ENCODE data around the gene TNNC1. TPM values are rescaled to one million over a fixed set of nuclear protein-coding genes. Genes with fewer than 3 reads are reported as not detected.
A peak's percentile ranks its signal among the peaks of the same experiment; 100 is the strongest.

TNNC1 gene
- total and polyA plus RNA-seq, 2 of the 13 experiments (the other 11 are each of a cell fraction or from before 2014, with no cell fraction given), result 11.8 to 36.4 TPM

DNA sequence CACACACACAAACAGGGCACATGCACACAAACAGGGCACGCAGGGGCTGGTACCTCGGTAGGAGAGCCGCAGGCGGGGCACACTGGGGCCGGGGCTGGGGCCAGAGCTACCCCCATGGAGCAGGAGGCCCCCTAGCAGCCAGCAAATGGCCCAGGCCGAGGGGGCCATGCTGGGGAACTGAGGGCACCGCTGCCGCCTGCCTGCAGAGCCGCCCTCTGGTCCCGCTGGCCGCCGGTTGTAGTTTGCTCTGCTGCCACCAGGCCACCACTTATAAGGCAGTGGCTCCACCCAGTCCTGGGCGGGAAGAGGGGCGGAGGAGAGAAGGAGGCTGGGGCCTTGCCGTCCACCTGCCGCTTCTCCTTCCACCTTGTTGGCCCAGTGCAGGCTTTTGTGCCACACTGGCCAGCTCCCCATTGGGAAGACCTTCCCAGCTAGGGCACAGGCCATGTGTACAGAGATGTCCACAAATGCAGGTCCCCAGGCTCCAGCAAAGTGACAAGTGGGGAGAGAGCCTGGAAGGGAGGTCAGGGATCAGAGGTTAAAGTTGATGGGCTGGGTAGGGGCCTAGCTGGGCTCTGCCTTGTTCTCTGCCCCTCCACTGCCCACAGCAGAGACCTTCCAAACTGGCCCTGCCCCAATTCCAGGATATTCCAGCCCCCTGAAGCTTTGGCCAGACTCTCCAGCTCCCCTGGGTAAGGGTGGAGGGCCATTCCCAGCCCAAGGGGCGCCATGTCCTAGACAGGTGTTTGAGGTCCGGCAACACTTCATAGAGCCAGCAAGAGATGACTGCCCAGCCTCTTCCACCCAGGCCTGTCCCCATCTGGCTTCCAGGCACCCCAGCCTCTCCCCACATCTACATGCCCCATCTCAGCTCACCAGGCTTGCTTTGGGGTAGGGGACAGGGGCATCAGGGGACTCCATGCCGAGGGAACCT lies 8.7 kb downstream of the TNNC1 start, which contains the start of gene SEMA3G (continued):
- TF ChIP-seq, protein P1, sequence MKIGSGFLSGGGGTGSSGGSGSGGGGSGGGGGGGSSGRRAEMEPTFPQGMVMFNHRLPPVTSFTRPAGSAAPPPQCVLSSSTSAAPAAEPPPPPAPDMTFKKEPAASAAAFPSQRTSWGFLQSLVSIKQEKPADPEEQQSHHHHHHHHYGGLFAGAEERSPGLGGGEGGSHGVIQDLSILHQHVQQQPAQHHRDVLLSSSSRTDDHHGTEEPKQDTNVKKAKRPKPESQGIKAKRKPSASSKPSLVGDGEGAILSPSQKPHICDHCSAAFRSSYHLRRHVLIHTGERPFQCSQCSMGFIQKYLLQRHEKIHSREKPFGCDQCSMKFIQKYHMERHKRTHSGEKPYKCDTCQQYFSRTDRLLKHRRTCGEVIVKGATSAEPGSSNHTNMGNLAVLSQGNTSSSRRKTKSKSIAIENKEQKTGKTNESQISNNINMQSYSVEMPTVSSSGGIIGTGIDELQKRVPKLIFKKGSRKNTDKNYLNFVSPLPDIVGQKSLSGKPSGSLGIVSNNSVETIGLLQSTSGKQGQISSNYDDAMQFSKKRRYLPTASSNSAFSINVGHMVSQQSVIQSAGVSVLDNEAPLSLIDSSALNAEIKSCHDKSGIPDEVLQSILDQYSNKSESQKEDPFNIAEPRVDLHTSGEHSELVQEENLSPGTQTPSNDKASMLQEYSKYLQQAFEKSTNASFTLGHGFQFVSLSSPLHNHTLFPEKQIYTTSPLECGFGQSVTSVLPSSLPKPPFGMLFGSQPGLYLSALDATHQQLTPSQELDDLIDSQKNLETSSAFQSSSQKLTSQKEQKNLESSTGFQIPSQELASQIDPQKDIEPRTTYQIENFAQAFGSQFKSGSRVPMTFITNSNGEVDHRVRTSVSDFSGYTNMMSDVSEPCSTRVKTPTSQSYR (CRISPR knock-in tag; IDR thresholded peaks at IDR 0.05; ENCODE audit: borderline replicate concordance), result 0 out of 2 replicates have a peak, but pooled peaks have one; percentile 25
- TF ChIP-seq ZNF720 (CRISPR knock-in tag; IDR thresholded peaks at IDR 0.05), result no peak
- no peak for TF ChIP-seq PRPF4 (IDR thresholded peaks at IDR 0.05; ENCODE audit: low read depth, low read length, poor library complexity, severe bottlenecking)
- TF ChIP-seq ZNF577 (CRISPR knock-in tag; IDR thresholded peaks at IDR 0.05; ENCODE audit: borderline replicate concordance, low read depth), result no peak
- TF ChIP-seq, protein P2, sequence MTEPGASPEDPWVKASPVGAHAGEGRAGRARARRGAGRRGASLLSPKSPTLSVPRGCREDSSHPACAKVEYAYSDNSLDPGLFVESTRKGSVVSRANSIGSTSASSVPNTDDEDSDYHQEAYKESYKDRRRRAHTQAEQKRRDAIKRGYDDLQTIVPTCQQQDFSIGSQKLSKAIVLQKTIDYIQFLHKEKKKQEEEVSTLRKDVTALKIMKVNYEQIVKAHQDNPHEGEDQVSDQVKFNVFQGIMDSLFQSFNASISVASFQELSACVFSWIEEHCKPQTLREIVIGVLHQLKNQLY (CRISPR knock-in tag; IDR thresholded peaks at IDR 0.05), result no peak
- TF ChIP-seq ETV5 (CRISPR knock-in tag; IDR thresholded peaks at IDR 0.05; ENCODE audit: borderline replicate concordance), result peak; percentile 58; the same call in 1 of the 2 replicates
- peak; percentile 69; the same call in 1 of the 2 replicates for TF ChIP-seq ZNF274 (CRISPR knock-in tag; IDR thresholded peaks at IDR 0.05)
- TF ChIP-seq ZSCAN21 (CRISPR knock-in tag; IDR thresholded peaks at IDR 0.05; ENCODE audit: borderline replicate concordance), result peak; percentile 51; the same call in 1 of the 2 replicates
- 0 out of 2 replicates have a peak, but pooled peaks have one; percentile 58 for TF ChIP-seq ZNF607 (CRISPR knock-in tag; IDR thresholded peaks at IDR 0.05; ENCODE audit: borderline replicate concordance)
- TF ChIP-seq, protein P3, sequence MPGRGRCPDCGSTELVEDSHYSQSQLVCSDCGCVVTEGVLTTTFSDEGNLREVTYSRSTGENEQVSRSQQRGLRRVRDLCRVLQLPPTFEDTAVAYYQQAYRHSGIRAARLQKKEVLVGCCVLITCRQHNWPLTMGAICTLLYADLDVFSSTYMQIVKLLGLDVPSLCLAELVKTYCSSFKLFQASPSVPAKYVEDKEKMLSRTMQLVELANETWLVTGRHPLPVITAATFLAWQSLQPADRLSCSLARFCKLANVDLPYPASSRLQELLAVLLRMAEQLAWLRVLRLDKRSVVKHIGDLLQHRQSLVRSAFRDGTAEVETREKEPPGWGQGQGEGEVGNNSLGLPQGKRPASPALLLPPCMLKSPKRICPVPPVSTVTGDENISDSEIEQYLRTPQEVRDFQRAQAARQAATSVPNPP (CRISPR knock-in tag; IDR thresholded peaks at IDR 0.05), result no peak
- no peak for TF ChIP-seq ESRRA (CRISPR knock-in tag; IDR thresholded peaks at IDR 0.05; ENCODE audit: low read depth)
- no peak for TF ChIP-seq FIP1L1 (IDR thresholded peaks at IDR 0.05; ENCODE audit: borderline replicate concordance, insufficient read depth, low read depth, low read length)
- TF ChIP-seq ZNF121 (CRISPR knock-in tag; IDR thresholded peaks at IDR 0.05), result no peak
- TF ChIP-seq RFX1 (IDR thresholded peaks at IDR 0.05), result no peak
- TF ChIP-seq ZKSCAN1 (IDR thresholded peaks at IDR 0.05; ENCODE audit: low read length), result no peak
- TF ChIP-seq, protein P4, sequence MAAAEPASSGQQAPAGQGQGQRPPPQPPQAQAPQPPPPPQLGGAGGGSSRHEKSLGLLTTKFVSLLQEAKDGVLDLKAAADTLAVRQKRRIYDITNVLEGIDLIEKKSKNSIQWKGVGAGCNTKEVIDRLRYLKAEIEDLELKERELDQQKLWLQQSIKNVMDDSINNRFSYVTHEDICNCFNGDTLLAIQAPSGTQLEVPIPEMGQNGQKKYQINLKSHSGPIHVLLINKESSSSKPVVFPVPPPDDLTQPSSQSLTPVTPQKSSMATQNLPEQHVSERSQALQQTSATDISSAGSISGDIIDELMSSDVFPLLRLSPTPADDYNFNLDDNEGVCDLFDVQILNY (CRISPR knock-in tag; conservative IDR thresholded peaks at IDR 0.05), result no peak
- TF ChIP-seq ZNF772 (CRISPR knock-in tag; IDR thresholded peaks at IDR 0.05), result no peak
- no peak for TF ChIP-seq ZNF460 (CRISPR knock-in tag; IDR thresholded peaks at IDR 0.05; ENCODE audit: borderline replicate concordance)
- TF ChIP-seq GRHL1 (CRISPR knock-in tag; conservative IDR thresholded peaks at IDR 0.05), result no peak
- TF ChIP-seq GTF2F1 (IDR thresholded peaks at IDR 0.05; ENCODE audit: low read length), result no peak

Data from HepG2 (cell line).